Measurements from ENCODE around the gene EMX1.

The EMX1 gene

DNA sequence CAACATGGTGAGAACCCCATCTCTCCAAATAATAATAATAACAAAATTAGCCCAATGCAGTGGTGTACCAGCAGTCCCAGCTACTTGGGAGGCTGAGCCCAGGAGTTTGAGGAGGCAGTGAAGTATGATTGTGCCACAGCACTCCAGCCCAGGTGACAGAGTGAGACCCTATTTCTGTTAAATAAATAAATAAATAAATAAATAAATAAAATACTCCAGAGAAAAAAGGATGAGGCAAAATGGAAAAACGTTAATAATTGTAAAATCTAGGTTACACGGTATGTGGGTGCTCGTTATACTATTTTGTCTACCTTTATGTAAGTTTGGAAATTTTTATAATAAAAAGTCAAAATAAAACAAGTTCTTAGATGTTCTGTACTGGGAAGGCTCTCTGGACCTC lies 8.6 kb upstream of the EMX1 start:
- Histone ChIP-seq H3K27me3 (ENCODE audit: insufficient read depth, low read depth, severe bottlenecking) (no peaks in the 10 kb centered on the region), H3K36me3 (no peaks in the 10 kb centered on the region), H3K9me3 (ENCODE audit: severe bottlenecking) (no peaks in the 10 kb centered on the region), H3K4me3 (ENCODE audit: low read depth, low read length) (no peak overlapping the region), H3K27ac (no peak overlapping the region)
- DNase-seq = no peak
- TF ChIP-seq, protein P1, sequence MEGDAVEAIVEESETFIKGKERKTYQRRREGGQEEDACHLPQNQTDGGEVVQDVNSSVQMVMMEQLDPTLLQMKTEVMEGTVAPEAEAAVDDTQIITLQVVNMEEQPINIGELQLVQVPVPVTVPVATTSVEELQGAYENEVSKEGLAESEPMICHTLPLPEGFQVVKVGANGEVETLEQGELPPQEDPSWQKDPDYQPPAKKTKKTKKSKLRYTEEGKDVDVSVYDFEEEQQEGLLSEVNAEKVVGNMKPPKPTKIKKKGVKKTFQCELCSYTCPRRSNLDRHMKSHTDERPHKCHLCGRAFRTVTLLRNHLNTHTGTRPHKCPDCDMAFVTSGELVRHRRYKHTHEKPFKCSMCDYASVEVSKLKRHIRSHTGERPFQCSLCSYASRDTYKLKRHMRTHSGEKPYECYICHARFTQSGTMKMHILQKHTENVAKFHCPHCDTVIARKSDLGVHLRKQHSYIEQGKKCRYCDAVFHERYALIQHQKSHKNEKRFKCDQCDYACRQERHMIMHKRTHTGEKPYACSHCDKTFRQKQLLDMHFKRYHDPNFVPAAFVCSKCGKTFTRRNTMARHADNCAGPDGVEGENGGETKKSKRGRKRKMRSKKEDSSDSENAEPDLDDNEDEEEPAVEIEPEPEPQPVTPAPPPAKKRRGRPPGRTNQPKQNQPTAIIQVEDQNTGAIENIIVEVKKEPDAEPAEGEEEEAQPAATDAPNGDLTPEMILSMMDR (IDR thresholded peaks at IDR 0.05; ENCODE audit: low read depth, low read length) = no peak

DNA sequence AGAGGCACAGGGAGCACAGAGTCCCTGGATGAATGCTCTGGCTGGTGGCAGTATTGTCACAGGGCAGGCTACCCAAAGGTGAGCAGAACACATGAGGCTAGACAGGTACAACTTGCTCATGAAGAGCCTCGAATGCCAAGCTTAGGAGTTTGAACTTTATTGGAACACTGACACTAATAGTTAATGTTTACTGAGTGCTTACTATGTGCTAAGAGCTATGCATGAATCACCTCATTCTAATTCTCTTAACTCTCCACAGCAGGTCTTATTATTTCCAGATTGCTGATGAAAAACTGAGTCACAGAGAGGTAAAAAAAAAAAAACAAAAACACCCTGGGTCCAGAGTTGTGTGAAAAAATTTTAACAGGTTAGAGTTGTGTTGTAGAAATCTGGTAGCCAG lies 6.1 kb upstream of the EMX1 start:
- peaks cover 9% of the 10 kb centered on the region for H3K27me3 ChIP-seq (ENCODE audit: insufficient read depth, low read depth, severe bottlenecking)
- DNase-seq = no peak

DNA sequence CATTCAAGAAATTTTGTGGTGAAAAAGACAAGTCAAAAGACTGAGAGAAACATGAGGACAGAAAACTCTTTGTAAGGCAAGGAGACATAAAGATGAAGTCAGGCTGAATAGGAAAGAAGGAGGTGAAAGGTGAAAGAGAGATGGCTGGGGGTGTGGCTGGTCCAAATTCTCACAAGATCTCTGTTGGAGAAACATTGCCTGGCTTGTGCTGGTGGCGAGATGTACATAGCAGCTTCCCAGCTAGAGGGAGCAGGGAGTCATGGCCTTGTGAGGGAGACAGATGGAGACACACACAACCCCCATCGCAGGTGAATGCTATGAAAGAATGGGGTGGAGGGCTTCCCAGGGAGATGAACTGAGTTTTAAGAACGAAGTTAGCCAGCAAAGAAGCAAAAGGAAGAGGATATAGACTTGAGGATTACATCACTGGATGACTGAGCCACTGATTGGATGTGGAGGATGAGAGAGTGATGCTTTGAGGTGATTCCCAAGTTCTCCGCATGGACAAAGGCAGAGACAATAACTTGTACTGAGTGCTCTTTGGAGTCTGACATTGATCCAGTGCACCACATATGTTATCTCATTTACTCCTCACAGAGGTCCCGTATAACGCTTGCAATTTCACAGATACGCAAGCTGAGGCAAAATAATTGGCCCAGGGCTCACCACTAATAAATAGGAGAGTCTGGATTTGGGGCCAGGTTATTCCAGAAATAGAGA lies 3.7 kb upstream of the EMX1 start:
- H3K27me3 ChIP-seq (ENCODE audit: insufficient read depth, low read depth, severe bottlenecking) = peaks cover 14% of the 10 kb centered on the region

More for the DNA sequence above, 6.1 kb upstream of the EMX1 start:
- Histone ChIP-seq H3K36me3 (no peaks in the 10 kb centered on the region), H3K4me3 (ENCODE audit: low read depth, low read length) (no peak overlapping the region), H3K9me3 (ENCODE audit: severe bottlenecking) (no peaks in the 10 kb centered on the region), H3K27ac (no peak overlapping the region)
- TF ChIP-seq, protein P1 (IDR thresholded peaks at IDR 0.05; ENCODE audit: low read depth, low read length) = no peak

DNA sequence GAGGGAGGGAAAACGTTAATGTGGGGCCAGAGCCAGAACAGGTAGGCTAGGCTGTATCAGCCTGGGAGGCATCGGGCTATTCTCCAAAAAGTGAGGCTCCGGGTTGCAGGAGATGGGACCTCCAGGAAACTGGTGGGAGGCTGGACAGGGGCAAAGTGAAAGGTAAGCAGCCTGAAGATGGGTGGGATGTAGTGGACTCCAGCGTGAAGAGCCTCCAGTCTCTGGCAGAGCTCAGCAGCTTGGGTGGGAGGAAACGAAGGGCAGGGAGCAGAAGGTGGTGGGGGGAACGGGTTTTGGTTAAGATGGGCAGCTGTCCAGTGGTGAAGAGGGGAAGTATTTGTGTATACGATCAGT lies 3.1 kb upstream of the EMX1 start:
- DNase-seq = no peak
- Histone ChIP-seq H3K9me3 (ENCODE audit: severe bottlenecking) (peaks cover 7% of the 10 kb centered on the region), H3K27me3 (ENCODE audit: insufficient read depth, low read depth, severe bottlenecking) (peaks cover 20% of the 10 kb centered on the region), H3K4me3 (ENCODE audit: low read depth, low read length) (no peak overlapping the region), H3K27ac (no peak overlapping the region), H3K36me3 (no peaks in the 10 kb centered on the region)
- TF ChIP-seq, protein P1 (IDR thresholded peaks at IDR 0.05; ENCODE audit: low read depth, low read length) = no peak

More for the DNA sequence above, 3.7 kb upstream of the EMX1 start:
- H3K27ac ChIP-seq = no peak overlapping the region
- peak; percentile 72 for DNase-seq
- no peak overlapping the region for H3K4me3 ChIP-seq (ENCODE audit: low read depth, low read length)
- TF ChIP-seq, protein P1 (IDR thresholded peaks at IDR 0.05; ENCODE audit: low read depth, low read length) = peak; percentile 75
- no peaks in the 10 kb centered on the region for H3K36me3 ChIP-seq
- peaks cover 7% of the 10 kb centered on the region for H3K9me3 ChIP-seq (ENCODE audit: severe bottlenecking)

DNA sequence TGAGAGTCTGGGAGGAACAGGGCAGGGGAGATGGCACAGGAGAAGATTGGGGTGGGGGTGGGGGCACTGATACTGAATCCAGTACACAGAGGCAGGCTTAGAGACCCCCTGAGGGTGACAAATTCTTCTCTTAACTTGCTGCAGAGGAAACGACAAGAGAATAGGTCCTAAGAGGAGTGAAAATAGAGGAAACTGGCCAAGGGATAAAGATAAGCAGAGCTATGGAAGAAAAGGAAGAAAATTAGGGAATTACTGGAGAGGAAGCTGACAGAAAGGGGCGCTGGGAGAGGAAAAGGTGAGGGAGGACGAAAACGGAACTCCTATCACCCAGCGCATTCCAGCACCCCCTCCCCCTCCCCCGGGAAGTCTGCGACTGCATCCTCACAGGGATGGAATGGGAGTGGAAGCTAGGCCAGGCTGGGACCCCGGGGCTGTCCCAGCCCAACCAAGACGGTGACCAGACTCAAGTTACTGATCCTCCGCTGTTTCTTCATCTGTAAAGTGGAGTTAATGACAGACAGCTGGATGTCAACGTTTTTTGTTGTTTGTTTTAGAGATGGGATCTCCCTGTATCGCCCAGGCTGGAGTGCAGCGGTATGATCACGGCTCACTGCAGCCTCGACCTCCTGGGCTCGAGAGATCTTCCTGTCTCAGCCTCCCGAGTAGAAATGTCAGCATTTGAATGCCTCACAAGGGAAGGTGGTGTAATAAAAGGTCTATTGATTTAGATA lies 2.6 kb upstream of the EMX1 start:
- Histone ChIP-seq H3K4me3 (ENCODE audit: low read depth, low read length) (peak overlapping the region; percentile 55; the same call in 1 of the 2 replicates), H3K36me3 (no peaks in the 10 kb centered on the region), H3K27me3 (ENCODE audit: insufficient read depth, low read depth, severe bottlenecking) (peaks cover 25% of the 10 kb centered on the region), H3K9me3 (ENCODE audit: severe bottlenecking) (peaks cover 7% of the 10 kb centered on the region), H3K27ac (no peak overlapping the region; the same call in 1 of the 2 replicates)
- no peak for DNase-seq
- TF ChIP-seq, protein P1 (IDR thresholded peaks at IDR 0.05; ENCODE audit: low read depth, low read length) = no peak
